Activated gamma-delta T cell treated with Interleukin-2 at 50 U/mL for 16 hours (primary cell): Measurements from ENCODE around the gene NNT.
"Not testable (repeated sequence)": the region's sequence is repeated elsewhere in the genome, so short reads cannot be mapped to it uniquely, and the experiment has no call there.

Source experiments
- DNase-seq: peaks from one replicate; pipeline ENCODE4 v3.0.0-alpha.2; 2020

Gene NNT

GRCh38 chr5:43728581-43728980 lies 125.6 kb downstream of the NNT start:
- DNase-seq = no peak

GRCh38 chr5:43729846-43730478 lies 127.0 kb downstream of the NNT start:
- no peak for DNase-seq

- DNase-seq = no peak
Observed at GRCh38 chr5:43730832-43731342, 127.9 kb downstream of the NNT start.

DNA sequence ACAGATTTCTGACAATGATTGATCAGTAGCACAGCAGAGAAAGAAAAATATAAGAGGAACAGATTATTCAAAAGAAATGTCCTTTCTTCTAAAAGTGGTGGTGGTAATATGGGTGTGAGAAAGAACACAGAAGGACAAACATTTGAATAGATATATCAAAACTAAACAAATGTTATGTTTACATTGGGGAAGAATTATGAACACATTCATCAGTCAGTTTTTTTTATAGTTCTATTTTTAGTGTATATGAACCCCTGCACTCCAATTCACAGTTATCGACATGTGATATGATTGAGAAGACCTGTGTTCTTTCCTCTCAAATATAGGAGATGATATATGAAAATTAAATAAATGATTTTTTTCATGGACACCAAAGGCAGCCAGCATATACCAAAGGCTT lies 128.6 kb downstream of the NNT start:
- DNase-seq = no peak

DNA sequence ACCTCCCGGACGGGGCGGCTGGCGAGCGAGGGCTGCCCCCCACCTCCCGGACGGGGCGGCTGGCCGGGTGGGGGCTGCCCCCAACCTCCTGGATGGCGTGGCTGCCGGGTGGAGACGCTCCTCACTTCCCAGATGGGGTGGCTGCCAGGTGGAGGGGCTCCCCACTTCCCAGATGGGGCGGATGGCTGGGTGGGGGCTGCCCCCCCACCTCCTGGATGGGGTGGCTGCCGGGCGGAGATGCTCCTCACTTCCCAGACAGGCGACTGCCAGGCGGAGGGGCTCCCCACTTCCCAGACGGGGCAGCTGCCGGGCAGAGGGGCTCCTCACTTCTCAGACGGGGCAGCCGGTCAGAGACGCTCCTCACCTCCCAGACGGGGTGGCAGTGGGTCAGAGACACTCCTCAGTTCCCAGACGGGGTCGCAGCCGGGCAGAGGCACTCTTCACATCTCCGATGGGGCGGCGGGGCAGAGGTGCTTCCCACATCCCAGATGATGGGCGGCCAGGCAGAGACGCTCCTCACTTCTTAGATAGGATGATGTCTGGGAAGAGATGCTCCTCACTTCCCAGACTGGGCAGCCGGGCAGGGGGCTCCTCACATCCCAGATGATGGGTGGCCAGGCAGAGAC lies 143.1 kb downstream of the NNT start:
- DNase-seq = not testable (repeated sequence)

- no peak for DNase-seq
Observed at GRCh38 chr5:43750809-43751208, 147.8 kb downstream of the NNT start.

GRCh38 chr5:43753069-43753468 lies 150.1 kb downstream of the NNT start:
- no peak for DNase-seq
